HG02588 (cell line): ENCODE results near the gene RAD51B.

Source experiments
- ATAC-seq: cut with Tn5 transposase; IDR thresholded peaks from one replicate; pipeline ENCODE4 v1.9.1; 2021; ENCODE audit warnings: mild to moderate bottlenecking, moderate library complexity; ENCODE audit not compliant: unreplicated experiment

The RAD51B gene

DNA sequence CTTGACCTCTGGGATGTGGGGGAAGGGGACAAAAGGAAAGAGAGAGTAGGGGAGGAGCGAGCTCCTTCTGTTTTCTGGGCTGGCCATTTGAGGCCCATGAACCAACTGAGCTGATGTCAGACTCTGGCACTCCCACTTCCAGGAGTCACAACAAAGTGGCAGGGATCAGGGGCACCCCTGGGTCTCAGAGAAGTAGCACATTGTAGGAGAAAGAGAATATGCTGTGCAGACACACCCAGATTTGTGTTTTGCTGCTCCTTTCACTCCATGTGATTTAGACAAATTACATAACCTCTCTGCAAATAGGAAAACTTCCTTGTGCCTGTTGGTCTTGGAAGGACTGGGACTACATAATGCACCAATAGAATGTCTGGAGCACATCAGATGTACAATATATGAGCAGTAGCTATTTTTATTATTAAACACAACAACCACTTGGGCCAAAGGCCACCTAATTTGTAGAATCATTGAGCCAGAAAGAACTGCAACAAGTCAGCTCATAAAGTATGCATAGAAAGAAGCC lies 707.8 kb downstream of the RAD51B start:
- no peak for ATAC-seq

DNA sequence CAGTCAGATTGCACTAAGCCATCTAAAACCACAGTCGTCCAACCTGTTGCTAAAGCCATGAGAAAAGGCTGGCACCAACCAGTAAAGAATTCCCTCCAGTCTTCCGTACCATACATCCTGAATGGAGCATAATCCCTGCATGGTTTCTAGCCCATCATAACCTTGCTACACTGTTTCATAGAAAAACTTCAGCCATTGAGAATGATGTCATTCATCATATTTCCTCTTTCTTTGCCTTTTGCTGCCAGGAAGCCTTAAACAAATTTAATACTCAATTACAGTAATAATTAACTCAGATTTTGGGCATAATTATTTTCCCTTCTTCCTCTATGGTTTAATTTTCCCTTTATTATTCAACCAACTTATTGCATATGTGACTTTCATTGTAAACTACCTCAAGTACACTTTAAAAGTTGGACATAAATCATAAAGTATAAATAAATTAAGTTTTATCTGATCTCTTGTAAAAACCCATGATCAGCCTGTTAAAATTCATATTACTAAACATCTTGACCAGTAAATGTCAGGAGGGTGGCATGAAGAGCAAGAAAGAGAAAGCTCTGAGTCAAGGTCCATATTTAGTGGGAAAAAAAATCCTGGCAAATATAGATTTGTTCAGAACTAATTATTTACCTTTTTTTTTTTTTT lies 708.6 kb downstream of the RAD51B start:
- no peak for ATAC-seq

DNA sequence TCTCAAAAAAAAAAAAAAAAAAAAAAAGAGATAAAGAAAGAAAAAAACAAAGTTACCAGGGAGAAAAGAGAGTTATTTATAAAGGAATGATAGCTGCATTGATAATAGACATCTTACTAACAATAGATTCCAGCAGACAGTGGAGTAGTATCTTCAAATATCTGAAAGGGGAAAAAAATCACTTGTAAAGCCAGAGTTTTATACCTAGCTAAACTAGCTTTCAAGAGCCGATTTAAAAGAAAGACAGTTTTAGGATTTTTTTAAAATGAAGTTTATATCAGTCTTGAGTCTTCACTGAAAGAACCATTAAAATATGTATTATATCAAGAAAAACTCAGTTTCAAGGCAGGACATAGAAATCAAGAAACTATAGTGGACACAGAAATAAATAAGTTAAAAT lies 710.9 kb downstream of the RAD51B start:
- no peak for ATAC-seq

DNA sequence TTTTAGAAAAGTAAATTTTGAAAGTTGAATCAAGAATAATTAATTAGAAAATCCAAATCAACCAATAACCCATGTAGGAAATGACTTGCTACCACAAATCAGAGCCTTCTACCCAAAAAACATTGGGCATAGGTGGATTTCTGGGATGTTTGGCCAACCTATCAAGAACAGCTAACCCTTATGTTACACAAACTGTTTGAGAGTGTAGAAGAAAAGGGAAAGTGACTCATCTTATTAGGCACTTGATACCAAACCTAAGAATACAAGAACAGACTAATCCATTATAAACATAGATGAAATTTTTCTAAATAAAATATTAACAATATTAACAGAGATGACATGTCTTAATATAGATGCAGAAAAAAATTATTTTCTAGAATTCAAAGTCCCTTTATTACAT lies 712.9 kb downstream of the RAD51B start:
- no peak for ATAC-seq

- ATAC-seq, result no peak
These were observed 714.7 kb downstream of the RAD51B start for GRCh38 chr14:68534276-68534675.

- ATAC-seq, result no peak
These were observed 715.9 kb downstream of the RAD51B start for GRCh38 chr14:68535404-68536017.

DNA sequence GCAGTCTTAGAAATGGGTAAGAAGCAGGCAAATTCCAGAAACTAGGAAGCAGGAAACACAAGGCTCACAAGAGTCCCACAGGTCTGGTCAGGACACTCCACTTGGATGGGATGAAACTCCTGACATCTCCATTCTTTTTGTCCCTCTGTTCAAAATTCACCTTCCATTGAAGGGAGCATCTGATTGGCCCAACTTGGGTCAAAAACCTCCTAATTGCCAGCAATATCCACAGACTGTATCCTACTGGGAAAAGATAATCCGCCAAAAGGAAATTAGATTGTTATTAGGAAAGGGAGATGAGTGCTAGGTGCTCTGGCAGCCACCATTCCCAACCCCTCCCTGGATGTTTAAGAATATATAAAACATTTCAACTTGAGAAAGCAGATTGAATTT lies 716.4 kb downstream of the RAD51B start:
- no peak for ATAC-seq

GRCh38 chr14:68538639-68539038 lies 719.1 kb downstream of the RAD51B start:
- no peak for ATAC-seq

- ATAC-seq, result no peak
These were observed 719.7 kb downstream of the RAD51B start for GRCh38 chr14:68539241-68539737.

GRCh38 chr14:68539789-68540188 lies 720.2 kb downstream of the RAD51B start:
- ATAC-seq, result no peak

- no peak for ATAC-seq
These were observed 721.8 kb downstream of the RAD51B start for GRCh38 chr14:68541178-68541896.

GRCh38 chr14:68542346-68542745 lies 722.8 kb downstream of the RAD51B start:
- no peak for ATAC-seq

DNA sequence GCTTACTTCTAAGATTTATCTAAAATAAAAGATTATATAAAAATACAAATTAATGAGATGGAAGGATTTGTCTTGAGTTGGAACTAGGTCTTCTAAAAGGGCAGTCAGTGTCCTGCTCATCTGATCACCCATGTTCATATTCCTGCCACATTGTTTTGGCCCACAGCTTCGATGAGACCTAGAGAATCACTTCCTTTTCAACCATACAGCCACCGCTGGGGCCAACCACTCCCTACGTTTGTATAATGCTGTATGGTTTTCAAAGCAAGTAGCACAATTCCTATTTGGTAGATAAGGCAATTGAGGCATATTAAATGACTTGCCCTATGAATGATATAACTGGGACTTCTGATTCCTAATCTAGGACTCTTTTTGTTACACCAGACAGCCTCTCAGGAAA lies 723.9 kb downstream of the RAD51B start:
- no peak for ATAC-seq

- no peak for ATAC-seq
These were observed 724.7 kb downstream of the RAD51B start for GRCh38 chr14:68544081-68544892.

DNA sequence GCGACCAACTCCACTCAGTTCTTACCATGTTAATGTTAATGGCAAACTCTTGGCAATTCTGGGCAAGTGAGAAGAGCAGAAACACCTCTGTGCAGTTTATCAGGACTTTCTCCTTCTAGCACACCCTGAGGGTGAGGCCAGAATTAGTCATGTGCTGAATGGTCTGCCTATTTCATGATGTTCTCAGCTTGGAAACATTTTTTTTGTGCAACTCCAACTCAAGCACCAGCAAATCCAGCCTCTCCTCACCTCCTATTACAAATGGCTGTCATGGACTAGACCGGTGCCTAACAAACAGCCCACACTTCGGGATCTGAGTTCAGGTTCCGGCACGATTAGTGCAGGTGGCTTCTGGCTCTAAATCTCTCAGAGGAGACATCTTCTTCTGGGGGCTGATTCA lies 727.3 kb downstream of the RAD51B start:
- ATAC-seq, result no peak

GRCh38 chr14:68547305-68548193 lies 728.0 kb downstream of the RAD51B start:
- ATAC-seq, result no peak

- no peak for ATAC-seq
These were observed 728.9 kb downstream of the RAD51B start for GRCh38 chr14:68548194-68549076.

DNA sequence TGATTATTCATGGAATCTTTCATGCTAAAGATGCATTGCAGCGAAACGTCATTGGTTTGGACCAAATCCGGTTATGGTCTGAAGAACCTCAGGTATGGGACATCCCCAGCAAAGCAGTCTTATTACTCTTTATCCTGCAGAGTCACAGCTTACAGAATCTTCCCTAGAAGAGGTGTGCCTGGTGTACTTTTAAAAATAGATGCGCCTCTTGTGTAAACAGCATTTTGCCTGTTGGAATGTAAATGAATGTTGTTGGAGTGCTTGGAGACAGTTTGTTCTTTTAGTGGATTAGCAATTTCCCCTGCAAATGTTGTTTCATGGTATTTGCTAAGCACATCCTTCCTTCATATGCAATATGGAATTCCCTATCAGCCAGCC lies 730.7 kb downstream of the RAD51B start:
- ATAC-seq, result no peak

DNA sequence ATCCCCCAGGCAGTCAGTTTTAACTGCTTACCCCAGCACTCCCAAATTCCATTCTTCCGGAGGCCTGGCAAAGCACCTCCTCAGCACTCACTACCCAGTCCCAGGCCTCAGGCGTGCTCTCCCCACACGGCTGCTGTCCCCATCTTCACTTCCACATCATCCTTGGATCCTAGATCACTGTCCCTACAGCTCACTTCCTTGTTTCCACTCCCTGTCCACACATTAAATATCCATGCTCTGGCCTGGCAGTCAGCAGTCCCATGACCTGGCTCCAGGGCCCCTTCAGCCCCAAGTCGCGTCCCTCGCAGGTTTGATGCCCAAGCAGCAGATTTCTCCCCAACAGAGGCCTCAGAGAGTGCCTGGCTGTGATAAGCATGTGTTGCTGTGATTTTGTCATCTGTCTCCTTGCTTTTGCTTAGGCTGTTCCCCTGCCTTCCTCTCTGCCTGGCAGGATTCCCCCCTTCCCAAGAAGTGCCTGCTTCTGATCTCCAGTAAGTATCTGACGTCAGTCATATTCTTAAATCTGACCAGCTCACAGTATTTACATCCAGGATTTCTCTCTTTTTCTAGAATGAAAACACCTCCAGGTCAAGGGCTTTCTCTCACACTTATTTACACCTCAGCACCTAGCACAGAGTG lies 731.6 kb downstream of the RAD51B start:
- ATAC-seq, result no peak
